Forelimb muscle (tissue), 1 donor: ENCODE results near the gene ADAM19. TPM values are rescaled to one million over a fixed set of nuclear protein-coding genes. Genes with fewer than 3 reads are reported as not detected.

ENCODE experiments used
- DNase-seq: peaks from one replicate; pipeline ENCODE4 v3.0.0-alpha.2; 2013; ENCODE audit warnings: low read depth
- polyA plus RNA-seq: library from polyadenylated mRNA; unstranded; fragments of 120-200 nt; gene quantifications from one replicate; pipeline ENCODE4 v1.2.1, GENCODE V29; 2013; ENCODE audit not compliant: insufficient read length

Gene ADAM19
- polyA plus RNA-seq, 1 donor, result 17.2 TPM

- no peak for DNase-seq
These were observed 33.1 kb downstream of the ADAM19 start for GRCh38 chr5:157542282-157543000.

- no peak for DNase-seq
These were observed 34.0 kb downstream of the ADAM19 start for GRCh38 chr5:157541447-157542118.

GRCh38 chr5:157540707-157541446, 34.7 kb downstream of the ADAM19 start:
- DNase-seq, result no peak

DNA sequence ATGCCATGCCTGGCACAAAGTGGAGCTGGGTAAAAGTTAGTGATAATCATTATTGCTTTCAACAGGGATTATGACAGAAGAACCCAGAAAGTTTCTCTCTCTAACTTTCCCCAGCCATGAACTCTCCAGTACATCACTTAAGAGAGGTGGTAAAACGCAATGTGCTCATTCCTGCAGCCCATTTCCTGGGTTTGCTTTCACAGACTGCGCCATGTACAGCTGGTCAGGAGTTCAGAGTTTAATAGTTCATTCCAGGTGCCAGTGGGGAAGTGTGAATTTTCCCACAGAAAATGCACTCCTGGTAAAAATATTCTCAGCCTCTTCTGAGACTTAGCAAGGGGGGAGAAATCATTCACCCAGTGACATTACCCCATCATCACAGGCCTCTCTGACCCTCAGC, 35.5 kb downstream of the ADAM19 start:
- no peak for DNase-seq

DNA sequence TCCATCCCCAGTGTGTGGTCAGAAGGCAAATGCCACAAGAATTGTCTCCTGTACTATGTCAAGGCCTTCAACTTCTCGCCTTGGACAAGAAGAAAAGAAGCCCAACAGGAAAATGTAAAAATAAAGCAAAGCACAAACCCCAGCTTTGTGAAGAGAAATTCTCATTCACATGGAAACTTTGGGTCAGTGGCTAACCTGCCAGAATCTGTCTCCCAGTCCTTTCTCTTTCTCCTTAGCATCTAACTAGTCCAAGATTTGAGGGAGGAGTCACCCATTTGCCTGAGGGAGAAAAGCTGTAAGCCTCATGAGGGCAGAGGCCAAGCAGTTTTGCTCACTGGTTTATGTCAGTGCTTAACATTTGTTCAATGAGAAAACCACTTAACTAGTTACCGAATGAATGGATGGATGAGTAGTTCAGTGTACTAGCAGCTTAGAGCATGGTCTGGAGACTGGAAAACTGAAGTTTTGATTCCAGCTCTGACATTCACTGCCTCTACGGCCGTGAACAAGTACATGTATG, 36.0 kb downstream of the ADAM19 start:
- DNase-seq, result no peak

DNA sequence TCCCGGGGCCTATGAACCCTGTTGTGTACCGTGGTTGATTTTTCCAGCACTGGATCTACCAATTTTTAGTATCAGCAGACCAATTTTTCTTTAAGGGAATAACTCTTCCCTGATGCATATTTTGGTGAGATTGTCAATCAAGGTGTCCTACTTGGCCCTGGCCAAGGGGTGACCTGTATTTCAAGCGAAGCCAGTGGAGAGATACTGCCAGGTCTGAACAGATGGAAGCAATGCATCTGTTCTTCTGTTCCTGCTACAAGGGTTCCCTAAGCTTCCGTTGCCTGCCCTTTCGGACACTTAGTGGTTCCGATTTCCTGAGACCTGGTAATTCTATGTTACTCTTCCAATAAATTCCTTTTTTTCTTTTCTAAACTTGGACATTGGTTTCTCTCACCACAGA, 37.3 kb downstream of the ADAM19 start:
- no peak for DNase-seq

GRCh38 chr5:157535042-157535865, 40.3 kb downstream of the ADAM19 start:
- no peak for DNase-seq

GRCh38 chr5:157533011-157533481, 42.5 kb downstream of the ADAM19 start:
- DNase-seq, result no peak

- no peak for DNase-seq
These were observed 43.6 kb downstream of the ADAM19 start for GRCh38 chr5:157532022-157532421.

GRCh38 chr5:157530226-157530972, 45.2 kb downstream of the ADAM19 start:
- DNase-seq, result no peak

- DNase-seq, result no peak
These were observed 46.6 kb downstream of the ADAM19 start for GRCh38 chr5:157529002-157529401.

DNA sequence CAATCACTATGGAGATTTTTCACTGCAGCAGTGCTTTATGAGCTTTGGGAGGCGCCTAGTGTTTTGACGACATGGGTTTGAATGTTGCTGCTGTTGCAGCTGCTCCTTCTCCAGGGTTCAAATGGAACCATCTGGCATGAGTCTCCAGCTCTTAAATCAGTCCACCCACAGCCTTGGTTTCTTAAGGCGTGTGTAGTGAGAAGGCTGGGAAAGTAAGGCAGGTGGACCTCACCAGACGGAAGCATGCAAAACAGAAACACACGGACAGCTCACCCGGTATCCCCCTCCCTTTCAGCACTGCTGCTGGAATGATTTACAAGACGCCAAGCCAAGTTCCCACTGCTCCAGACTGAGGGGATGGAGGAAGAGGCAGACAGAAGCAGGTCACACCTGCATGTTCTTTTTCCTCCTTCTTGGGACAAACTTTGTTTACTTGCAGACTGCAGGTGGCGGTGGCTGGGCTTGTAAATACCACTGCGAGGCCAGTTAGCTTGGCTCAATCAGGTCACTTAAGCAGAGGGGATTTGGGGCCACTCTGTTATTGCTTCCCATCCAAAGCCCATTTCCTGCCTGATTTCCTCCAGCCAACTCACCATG, 47.4 kb downstream of the ADAM19 start:
- no peak for DNase-seq

- no peak for DNase-seq
These were observed 50.7 kb downstream of the ADAM19 start for GRCh38 chr5:157524887-157525286.

DNA sequence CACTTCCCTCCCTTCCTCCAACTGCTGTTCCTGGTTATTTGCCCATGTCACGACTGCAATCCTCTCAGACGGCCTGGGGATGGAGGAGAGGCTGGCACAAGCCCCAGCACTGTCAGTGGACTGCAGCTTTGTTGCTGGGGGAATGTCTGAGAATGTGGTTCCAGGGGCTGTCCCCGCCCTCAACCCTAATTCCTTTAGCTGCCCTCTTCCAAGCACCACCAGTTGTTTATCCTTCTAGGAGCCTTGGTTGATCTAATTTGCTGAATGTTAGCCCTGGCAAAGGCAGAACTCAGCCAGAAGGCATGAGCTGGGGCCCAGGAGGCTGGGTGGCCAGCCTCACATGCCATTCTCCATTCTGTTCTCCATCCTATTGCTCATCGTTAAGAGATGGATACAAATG, 51.6 kb downstream of the ADAM19 start:
- no peak for DNase-seq

- DNase-seq, result no peak
These were observed 53.9 kb downstream of the ADAM19 start for GRCh38 chr5:157521704-157522029.

DNA sequence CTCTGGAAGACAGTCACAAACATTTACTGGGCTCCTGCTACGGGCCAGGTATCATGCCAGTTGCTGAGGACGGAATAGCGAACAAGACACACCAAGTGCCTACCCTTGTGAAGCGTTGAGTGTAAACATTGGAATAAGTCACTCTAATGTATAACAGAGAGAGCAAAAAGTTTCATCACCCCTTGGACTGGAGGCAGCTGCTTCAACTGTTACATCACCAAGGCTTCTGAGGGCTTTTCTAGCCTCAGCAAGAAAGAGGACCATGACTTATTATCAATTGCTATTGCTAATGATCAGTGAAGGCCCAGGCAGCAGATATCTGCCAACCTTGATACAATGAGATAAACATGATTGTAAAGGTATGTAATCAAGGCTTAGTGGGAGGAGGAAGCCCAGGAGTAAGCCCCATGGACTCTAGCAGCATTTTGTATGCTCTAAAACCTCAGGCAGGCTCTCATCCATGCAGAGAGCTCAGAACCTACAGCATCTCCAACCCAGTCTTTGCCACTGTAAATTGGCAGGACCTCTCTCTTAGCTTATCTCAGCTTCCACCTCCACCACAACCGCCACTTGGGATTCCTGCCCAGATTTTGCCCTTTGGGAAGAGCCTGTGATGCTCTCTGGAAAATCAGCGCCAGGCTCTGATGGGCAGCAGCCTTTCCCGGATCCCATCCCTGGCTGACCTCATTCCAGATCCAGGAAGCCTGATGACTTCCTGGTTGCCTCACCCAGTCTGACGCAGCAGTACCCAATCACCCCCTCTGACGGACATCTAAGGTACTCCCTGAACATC, 54.5 kb downstream of the ADAM19 start:
- DNase-seq, result no peak

GRCh38 chr5:157519579-157520253, 55.9 kb downstream of the ADAM19 start:
- no peak for DNase-seq

- no peak for DNase-seq
These were observed 56.6 kb downstream of the ADAM19 start for GRCh38 chr5:157518963-157519362.
